HG03565 (cell line): ENCODE results near the gene KCNG2.
"Not testable (repeated sequence)": the region's sequence is repeated elsewhere in the genome, so short reads cannot be mapped to it uniquely, and the experiment has no call there.

ENCODE experiments used
- ATAC-seq: cut with Tn5 transposase; IDR thresholded peaks from one replicate; pipeline ENCODE4 v1.9.1; 2021; ENCODE audit warnings: mild to moderate bottlenecking, moderate library complexity; ENCODE audit not compliant: unreplicated experiment

The KCNG2 gene

GRCh38 chr18:79866889-79867574 lies 69.3 kb downstream of the KCNG2 start:
- ATAC-seq, result no peak

DNA sequence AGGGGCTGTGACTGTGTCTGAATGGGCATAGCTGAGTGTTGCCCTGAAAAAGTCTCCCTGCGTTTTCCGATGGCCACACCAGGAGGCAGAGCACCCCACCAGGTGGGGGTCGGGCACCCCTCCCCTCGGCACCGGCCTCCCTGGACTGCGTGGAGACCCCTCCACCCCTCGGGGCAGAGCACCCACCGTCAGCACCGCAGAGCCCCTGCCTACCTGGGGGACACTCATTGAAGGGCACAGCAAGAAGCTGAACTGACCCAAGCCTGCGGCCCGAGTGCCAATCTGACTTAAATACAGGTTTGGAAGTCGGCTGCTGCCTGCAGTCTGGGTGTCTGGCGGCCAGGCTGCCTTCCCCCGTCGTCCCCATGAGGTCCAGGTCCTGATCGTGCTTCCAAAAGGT lies 69.9 kb downstream of the KCNG2 start:
- no peak for ATAC-seq

DNA sequence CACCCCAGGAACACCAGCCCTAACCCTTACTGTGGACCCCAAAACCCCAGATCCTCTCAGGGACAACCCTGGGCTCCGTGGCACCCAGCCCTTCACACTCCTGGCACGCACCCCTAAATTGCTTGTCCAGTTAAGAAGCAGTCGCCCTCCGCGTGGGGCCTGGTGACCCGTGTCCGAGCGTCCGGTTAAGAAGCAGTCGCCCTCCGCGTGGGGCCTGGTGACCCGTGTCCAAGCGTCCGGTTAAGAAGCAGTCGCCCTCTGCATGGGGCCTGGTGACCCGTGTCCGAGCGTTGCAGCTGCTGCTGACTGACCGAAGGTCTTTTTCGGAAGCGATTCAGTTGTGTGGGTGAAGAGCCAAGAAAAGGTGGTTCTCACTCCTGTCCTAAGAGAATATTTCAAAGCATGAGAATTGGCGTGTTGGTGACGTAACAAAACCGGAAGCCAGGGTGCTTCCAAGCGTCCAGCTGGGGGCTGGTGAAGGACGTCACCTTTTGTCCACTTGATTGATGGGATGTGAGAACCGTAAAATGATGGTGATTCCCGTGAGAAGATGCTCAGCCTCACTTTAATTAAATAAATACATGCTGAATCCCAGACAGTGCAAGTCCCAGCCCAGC lies 70.5 kb downstream of the KCNG2 start:
- ATAC-seq, result no peak

DNA sequence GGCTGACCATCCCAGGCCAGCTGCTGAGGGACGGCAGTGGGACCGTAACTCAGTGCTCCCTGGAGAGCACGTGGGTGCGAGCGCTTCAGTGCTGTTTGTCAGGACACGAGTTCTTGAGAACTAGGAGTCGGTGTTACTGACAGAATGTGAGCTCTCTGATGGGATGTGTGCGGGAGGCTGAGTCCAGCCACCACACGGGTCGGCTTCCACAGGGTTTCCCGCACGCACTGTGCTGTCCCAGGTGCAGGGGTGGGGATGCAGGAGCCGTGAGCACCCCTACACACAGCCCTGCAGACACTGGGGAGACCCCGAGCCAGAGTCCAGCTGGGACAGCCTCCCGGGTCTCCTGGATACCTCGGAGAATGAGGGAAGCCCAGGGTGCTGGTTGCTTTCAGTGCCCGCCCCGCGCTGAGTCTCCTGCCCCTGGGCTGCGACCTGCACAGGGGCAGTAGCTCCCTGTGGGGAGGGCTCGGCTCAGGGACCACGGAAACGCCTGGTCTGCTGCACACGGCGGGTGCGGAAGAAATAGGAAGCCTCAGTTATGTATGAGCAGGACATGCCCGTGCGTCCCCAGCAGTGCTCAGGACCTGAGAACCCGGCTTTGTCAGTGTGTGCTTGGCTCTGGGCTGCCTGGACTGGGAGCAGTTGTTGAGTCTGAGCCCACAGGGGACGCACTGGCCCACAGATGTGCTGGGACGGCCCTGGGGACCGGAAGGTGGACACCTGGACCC lies 71.2 kb downstream of the KCNG2 start:
- ATAC-seq, result no peak

GRCh38 chr18:79869591-79870300 lies 72.0 kb downstream of the KCNG2 start:
- no peak for ATAC-seq

DNA sequence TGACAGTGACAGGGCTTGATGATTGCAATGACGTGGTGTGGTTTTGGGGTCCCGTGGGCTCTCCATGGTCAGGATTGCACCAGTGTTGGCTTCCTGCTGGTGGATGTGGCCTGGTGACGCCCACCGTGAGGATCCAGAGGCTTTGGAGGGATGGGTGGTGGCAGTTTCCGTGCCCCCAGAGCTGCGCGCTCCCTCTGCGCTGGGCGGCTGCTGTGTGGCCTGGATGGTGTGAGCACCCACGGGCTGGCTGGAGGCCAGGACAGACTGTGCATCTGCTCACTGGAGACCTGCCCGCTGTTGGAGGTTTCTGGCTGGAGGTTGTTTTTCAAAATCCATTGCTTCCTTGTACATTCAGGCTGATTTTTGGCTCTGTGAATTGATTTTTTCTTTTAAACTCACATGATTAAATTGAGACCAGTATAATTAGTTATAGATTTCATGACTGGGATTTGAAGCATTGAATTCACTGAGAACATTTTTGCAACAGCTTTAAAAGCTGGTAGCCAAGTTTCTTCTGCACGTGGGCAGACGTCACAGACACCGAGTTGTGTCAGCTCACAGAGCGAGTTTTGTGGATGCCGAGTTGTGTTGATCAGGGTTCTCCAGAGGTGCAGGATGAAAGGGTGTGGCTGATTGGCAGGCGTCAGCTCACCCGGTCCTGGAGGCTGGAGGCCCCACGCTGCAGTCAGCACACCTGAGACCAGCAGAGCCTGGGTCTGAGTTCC lies 72.7 kb downstream of the KCNG2 start:
- no peak for ATAC-seq

GRCh38 chr18:79871026-79871390 lies 73.3 kb downstream of the KCNG2 start:
- ATAC-seq, result no peak

- no peak for ATAC-seq
Measured at GRCh38 chr18:79871481-79872091, 73.8 kb downstream of the KCNG2 start.

DNA sequence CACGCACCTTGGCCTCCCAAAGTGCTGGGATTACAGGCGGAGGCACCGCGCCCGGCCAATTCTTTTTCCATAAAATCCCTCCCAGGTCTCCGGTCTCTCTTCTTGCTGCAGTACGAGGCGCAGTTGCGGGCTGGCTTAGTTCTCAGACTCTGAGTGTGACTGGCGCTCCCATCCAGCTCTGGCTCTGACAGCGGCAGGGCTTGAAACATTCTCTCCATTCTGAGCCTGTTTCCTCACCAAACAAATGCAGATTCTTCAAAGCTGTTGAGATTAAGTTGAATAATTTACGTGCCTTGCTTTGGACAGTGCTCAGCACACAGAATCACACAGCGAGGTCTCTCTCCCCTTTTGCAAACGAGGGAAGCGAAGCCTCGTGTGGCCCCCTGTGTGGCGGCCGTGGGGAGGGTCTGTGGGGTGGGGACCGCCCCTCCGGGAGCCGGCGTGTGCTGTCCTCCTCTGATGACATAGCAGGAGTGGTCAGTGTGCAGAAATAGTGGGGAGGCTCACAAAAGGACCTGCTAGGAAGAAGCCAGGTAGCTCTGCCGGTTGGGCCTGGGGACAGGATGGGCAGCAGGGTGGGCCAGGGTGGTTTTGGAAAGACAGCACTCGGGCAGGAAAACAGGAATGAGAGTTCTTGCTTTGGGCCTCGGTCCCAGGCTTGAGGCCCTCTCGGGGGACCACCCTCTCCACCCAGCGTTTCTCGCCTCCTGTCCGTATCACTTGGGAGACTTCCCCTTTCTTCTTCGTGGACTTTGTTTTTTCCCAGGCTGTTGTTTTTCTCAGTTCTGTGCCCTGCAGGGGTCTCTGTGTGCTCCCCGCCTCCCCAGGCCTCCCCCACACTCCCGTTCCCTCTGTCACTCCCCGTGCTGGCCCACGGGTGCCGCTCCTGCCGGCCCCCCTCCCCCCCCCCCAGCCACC lies 75.0 kb downstream of the KCNG2 start:
- no peak for ATAC-seq

- no peak for ATAC-seq
Measured at GRCh38 chr18:79873449-79874110, 75.8 kb downstream of the KCNG2 start.

DNA sequence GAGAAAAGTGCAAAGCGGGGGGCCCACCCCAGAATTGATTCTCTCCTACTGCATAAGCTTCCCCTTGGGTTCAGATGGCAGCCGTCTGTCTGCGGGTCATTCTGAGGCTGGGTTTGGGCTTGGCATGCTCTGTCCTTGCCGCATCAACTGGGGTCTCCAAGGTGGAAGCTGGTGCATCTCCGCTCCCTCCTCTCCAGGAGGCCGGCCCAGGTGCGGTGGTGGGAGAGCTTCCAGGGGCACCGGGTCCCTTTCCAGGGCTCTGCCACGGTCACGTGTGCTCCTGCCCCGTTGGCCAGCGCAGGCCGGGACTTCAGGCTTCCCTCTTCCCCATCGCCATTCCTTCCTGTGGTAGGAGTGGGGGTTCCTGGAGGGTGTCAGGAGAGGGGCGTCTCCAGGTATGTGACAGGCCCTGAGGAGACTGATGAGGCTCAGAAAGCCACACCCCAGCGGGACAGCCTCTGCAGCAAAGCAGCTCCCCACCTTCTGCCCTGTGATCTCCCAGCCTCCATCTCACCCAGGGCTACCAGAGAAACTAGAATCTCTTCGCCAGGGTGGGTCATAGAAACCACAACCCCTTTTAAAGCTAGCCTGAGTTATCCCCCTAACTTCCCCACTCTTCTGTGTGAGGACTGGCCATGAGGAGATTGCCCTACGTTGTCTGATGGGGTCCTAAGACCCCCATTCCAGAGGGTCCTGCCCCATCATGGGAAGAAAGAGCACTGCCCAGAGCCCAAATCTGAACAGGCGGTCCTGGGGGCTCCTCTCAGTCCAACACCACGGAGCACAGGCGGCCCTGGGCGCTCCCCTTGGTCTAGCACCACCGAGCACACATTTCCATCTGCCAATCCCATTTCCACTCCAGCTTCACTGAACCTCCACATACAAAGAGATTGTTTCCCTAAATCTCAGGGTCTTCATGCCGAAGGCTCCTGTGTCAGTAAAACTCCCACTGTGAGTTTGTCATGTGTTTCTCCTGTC lies 77.1 kb downstream of the KCNG2 start:
- ATAC-seq, result no peak

DNA sequence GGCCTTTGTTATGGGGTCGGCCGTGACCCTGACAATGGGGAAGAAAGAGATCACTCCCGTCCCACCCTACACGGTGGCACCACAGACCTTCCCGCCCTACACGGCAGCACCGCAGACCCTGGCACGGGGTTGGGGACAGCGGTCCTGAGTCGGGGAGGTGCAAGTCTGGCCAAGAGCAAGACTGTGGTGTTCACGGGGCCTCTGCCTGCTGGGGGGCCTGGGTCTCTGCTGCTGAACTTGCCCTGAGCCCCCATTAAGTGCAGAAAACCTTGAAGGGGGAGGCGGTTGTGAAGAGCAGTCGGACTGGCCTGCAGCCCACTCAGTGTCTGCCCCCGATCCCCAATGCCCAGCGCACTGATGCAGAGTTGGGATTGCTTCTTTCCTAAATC lies 77.8 kb downstream of the KCNG2 start:
- no peak for ATAC-seq

GRCh38 chr18:79875931-79876461 lies 78.3 kb downstream of the KCNG2 start:
- no peak for ATAC-seq

DNA sequence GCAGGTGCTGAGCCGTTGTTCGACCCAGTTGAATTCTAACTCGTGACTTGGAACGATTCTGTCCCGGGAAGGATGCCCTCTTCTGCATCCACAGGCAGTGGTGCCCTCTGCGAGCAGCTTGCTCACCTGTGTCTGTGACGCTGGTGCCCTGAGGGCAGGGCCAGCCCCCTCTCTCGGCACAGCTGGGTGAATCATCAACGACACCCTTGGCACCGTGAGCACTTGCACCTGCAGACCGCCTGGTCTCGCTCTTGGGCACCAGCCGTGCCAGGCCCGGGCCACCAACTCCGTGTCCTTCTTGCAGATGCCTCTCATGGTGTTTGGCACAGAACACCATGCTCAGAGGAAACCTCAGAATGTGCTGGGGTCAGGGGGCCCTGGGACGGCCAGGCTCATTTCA lies 78.8 kb downstream of the KCNG2 start:
- no peak for ATAC-seq

GRCh38 chr18:79877163-79878091 lies 79.7 kb downstream of the KCNG2 start:
- ATAC-seq, result no peak

- ATAC-seq, result not testable (repeated sequence)
Measured at GRCh38 chr18:79878246-79878645, 80.5 kb downstream of the KCNG2 start.
